Measurements from ENCODE around the gene MTCH1.

DNA sequence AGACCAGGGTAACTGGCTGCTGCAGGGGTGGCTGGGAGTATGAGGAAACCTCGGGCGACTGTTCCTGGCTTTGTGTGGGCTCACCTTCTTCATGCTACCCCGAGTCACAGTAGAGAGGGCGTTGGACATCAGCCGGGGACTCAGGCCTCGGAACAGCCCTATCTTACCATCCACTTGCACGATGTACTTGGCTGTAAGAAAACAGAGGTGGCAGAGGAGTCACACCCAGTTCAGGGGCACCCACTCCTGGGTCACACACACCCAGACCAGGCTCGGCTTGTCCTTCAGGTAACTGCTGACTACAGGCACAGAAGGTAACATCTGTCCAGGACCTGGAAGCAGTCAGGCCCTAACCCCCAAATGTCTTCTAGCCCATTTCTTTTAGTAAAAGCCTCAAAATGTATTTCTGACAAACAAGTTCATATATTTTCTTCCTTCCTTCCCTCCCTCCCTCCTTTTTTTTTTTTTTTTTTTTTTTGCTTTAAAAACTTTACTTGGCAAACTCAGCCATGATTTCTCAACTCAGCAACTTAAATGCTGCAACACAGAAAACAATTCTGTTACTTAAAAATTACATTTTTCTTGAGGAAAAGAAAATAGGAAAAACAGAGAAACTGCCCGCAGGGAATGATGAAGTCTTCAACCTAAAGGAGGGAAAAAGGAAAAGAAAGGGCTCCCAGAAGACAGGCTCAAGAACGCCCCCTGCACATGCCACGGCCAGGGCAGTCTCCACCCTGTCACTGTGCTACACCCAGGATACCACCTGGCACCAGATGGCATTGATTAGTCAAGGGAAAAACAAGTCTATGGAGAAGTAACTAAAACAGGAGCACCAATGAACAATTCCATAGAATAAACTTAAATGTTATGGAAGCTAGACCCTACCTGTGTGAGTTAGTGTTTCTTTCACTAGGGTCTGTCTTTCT is 7.3 kb downstream of the MTCH1 start:
- TF ChIP-seq, protein P1, sequence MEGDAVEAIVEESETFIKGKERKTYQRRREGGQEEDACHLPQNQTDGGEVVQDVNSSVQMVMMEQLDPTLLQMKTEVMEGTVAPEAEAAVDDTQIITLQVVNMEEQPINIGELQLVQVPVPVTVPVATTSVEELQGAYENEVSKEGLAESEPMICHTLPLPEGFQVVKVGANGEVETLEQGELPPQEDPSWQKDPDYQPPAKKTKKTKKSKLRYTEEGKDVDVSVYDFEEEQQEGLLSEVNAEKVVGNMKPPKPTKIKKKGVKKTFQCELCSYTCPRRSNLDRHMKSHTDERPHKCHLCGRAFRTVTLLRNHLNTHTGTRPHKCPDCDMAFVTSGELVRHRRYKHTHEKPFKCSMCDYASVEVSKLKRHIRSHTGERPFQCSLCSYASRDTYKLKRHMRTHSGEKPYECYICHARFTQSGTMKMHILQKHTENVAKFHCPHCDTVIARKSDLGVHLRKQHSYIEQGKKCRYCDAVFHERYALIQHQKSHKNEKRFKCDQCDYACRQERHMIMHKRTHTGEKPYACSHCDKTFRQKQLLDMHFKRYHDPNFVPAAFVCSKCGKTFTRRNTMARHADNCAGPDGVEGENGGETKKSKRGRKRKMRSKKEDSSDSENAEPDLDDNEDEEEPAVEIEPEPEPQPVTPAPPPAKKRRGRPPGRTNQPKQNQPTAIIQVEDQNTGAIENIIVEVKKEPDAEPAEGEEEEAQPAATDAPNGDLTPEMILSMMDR (conservative IDR thresholded peaks at IDR 0.05): no peak
- no peak for TF ChIP-seq EZH2 (IDR thresholded peaks at IDR 0.05; ENCODE audit: low read depth)
